Endothelial cell of umbilical vein (primary cell): ENCODE data around the gene CACNA2D1.

Experiments used
- EZH2 ChIP-seq: IDR thresholded peaks from 2 replicates; pipeline ENCODE4 v1.6.1; 2012; ENCODE audit warnings: borderline replicate concordance, low read depth, mild to moderate bottlenecking, moderate library complexity, low read length, inconsistent platforms; ENCODE audit not compliant: severe bottlenecking
- FOS ChIP-seq: IDR thresholded peaks from 2 replicates; pipeline ENCODE4 v1.6.1; 2011; ENCODE audit warnings: mild to moderate bottlenecking, low read length, moderate library complexity, borderline replicate concordance; ENCODE audit not compliant: insufficient read depth
- GATA2 ChIP-seq: IDR thresholded peaks from 2 replicates; pipeline ENCODE4 v1.7.0; 2011; ENCODE audit warnings: low read depth, mild to moderate bottlenecking, moderate library complexity, mixed read lengths, low read length; ENCODE audit not compliant: insufficient read length, insufficient read depth
- JUN ChIP-seq: IDR thresholded peaks from 2 replicates; pipeline ENCODE4 v1.6.1; 2011; ENCODE audit warnings: borderline replicate concordance, low read depth; ENCODE audit not compliant: insufficient read length, insufficient read depth
- POLR2A ChIP-seq: IDR thresholded peaks from 2 replicates; pipeline ENCODE4 v1.6.1; 2012; ENCODE audit warnings: low read depth, mild to moderate bottlenecking, control low read depth, low read length
- POLR2AphosphoS5 ChIP-seq: IDR thresholded peaks from 2 replicates; pipeline ENCODE4 v1.6.1; 2012; ENCODE audit warnings: low read depth, mild to moderate bottlenecking, control low read depth, low read length, moderate library complexity; ENCODE audit not compliant: insufficient read depth
- TF ChIP-seq, protein P1 (sequence below), 2 donors: IDR thresholded peaks; 1 replicate in 1 of 2; 2 replicates in 1 of 2; pipeline ENCODE4 v1.5.1; 2011; ENCODE audit warnings: low read length in 2 of 2, mild to moderate bottlenecking in 2 of 2, moderate library complexity in 2 of 2, control low read depth in 1 of 2, inconsistent platforms in 1 of 2, low read depth in 1 of 2; ENCODE audit not compliant: insufficient read depth in 1 of 2; ENCODE audit errors: extremely low read depth in 1 of 2
- TF ChIP-seq, protein P2 (sequence below): IDR thresholded peaks from 2 replicates; pipeline ENCODE4 v1.6.1; 2011; ENCODE audit not compliant: insufficient read depth, insufficient read length

DNA sequence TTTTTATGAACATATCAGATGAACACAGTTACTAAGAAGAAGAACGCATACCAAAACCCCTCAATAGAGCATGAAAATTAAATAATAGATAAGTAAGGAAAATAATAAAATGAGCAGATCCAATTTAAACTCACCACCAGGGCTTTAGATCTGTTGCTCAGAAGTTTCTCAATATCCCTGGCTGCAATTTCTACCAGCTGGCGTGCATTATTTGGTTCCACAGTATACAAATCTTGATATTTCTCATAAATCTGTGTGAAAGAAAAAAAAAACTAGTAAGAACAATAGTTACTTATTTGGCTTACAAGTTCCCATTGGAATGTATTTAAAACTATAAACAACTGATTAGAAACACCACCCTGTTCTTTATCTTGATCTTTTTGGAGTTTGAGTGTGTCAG, 108.6 kb downstream of the CACNA2D1 start:
- TF ChIP-seq POLR2A: no peak
- TF ChIP-seq, protein P1, sequence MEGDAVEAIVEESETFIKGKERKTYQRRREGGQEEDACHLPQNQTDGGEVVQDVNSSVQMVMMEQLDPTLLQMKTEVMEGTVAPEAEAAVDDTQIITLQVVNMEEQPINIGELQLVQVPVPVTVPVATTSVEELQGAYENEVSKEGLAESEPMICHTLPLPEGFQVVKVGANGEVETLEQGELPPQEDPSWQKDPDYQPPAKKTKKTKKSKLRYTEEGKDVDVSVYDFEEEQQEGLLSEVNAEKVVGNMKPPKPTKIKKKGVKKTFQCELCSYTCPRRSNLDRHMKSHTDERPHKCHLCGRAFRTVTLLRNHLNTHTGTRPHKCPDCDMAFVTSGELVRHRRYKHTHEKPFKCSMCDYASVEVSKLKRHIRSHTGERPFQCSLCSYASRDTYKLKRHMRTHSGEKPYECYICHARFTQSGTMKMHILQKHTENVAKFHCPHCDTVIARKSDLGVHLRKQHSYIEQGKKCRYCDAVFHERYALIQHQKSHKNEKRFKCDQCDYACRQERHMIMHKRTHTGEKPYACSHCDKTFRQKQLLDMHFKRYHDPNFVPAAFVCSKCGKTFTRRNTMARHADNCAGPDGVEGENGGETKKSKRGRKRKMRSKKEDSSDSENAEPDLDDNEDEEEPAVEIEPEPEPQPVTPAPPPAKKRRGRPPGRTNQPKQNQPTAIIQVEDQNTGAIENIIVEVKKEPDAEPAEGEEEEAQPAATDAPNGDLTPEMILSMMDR (IDR thresholded peaks at IDR 0.05; ENCODE audit: extremely low read depth in 1 of 2, insufficient read depth in 1 of 2, low read depth in 1 of 2, low read length in 2 of 2): no peak
- TF ChIP-seq EZH2: no peak
- no peak for TF ChIP-seq FOS
- no peak for TF ChIP-seq POLR2AphosphoS5
- TF ChIP-seq GATA2: no peak
- TF ChIP-seq, protein P2, sequence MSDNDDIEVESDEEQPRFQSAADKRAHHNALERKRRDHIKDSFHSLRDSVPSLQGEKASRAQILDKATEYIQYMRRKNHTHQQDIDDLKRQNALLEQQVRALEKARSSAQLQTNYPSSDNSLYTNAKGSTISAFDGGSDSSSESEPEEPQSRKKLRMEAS: no peak
- no peak for TF ChIP-seq JUN
